HEK293T (cell line): ENCODE data around the gene CDK3.
A peak's percentile ranks its signal among the peaks of the same experiment; 100 is the strongest.

Experiments used
- CTCF ChIA-PET: fragments of 350-600 bp; formaldehyde crosslinking; extraction: SDS; loops from one replicate; lab custom pipeline; 2021; ENCODE audit warnings: antibody characterized with exemption, inconsistent platforms; lab: Yijun Ruan, JAX
- POLR2A ChIA-PET: fragments of 350-600 bp; formaldehyde crosslinking; extraction: SDS; loops from one replicate; lab custom pipeline; 2020; ENCODE audit warnings: antibody characterized with exemption, inconsistent platforms; lab: Yijun Ruan, JAX
- DNase-seq: peaks from one replicate; pipeline ENCODE4 v3.0.0; 2012; ENCODE audit warnings: mixed read lengths; ENCODE audit errors: extremely low spot score
- ARNT ChIP-seq: fragments of 450-650 bp; IDR thresholded peaks from 2 replicates; pipeline ENCODE4 v1.6.1; 2017; ENCODE audit warnings: mild to moderate bottlenecking
- BHLHE40 ChIP-seq: fragments of 450-650 bp; IDR thresholded peaks from 2 replicates; pipeline ENCODE4 v1.6.1; 2016; ENCODE audit warnings: mild to moderate bottlenecking, moderate library complexity, borderline replicate concordance
- CTBP1 ChIP-seq: fragments of 450-650 bp; IDR thresholded peaks from 2 replicates; pipeline ENCODE4 v1.6.1; 2016; ENCODE audit warnings: borderline replicate concordance
- ELF4 ChIP-seq: fragments of 450-650 bp; IDR thresholded peaks from 2 replicates; pipeline ENCODE4 v1.6.1; 2017; ENCODE audit warnings: antibody characterized with exemption
- FOXA1 ChIP-seq: fragments of 450-650 bp; IDR thresholded peaks from 2 replicates; pipeline ENCODE4 v1.6.1; 2016; ENCODE audit warnings: mild to moderate bottlenecking
- FOXK2 ChIP-seq: fragments of 450-650 bp; IDR thresholded peaks from 2 replicates; pipeline ENCODE4 v1.6.1; 2016; ENCODE audit warnings: mild to moderate bottlenecking
- FOXM1 ChIP-seq: fragments of 450-650 bp; IDR thresholded peaks from 2 replicates; pipeline ENCODE4 v1.6.1; 2017; ENCODE audit warnings: mild to moderate bottlenecking, borderline replicate concordance
- HDGF ChIP-seq: fragments of 450-650 bp; IDR thresholded peaks from 2 replicates; pipeline ENCODE4 v1.6.1; 2017; ENCODE audit warnings: antibody characterized with exemption, borderline replicate concordance
- L3MBTL2 ChIP-seq: fragments of 450-650 bp; conservative IDR thresholded peaks from 2 replicates; pipeline ENCODE4 v1.6.1; 2016; ENCODE audit warnings: mild to moderate bottlenecking
- LEF1 ChIP-seq: fragments of 450-650 bp; IDR thresholded peaks from 2 replicates; pipeline ENCODE4 v1.6.1; 2017; ENCODE audit warnings: mild to moderate bottlenecking, borderline replicate concordance
- NFRKB ChIP-seq: fragments of 450-650 bp; IDR thresholded peaks from 2 replicates; pipeline ENCODE4 v1.6.1; 2016; ENCODE audit warnings: mild to moderate bottlenecking, moderate library complexity
- SP1 ChIP-seq: fragments of 450-650 bp; IDR thresholded peaks from 2 replicates; pipeline ENCODE4 v1.6.1; 2017
- SUZ12 ChIP-seq: fragments of 450-650 bp; IDR thresholded peaks from 2 replicates; pipeline ENCODE4 v1.6.1; 2016; ENCODE audit warnings: mild to moderate bottlenecking
- TARDBP ChIP-seq: fragments of 450-650 bp; IDR thresholded peaks from 2 replicates; pipeline ENCODE4 v1.6.1; 2016
- ZNF384 ChIP-seq: fragments of 450-650 bp; IDR thresholded peaks from 2 replicates; pipeline ENCODE4 v1.6.1; 2016
- TF ChIP-seq, protein P1 (sequence below): fragments of 450-650 bp; IDR thresholded peaks from 2 replicates; pipeline ENCODE4 v1.6.1; 2016

The CDK3 gene

GRCh38 chr17:76013377-76013932 lies 12.8 kb downstream of the CDK3 start:
- TF ChIP-seq SUZ12 (no peak), ZNF384 (no peak), BHLHE40 (no peak), TARDBP (no peak), L3MBTL2 (no peak)
- TF ChIP-seq, protein P1, sequence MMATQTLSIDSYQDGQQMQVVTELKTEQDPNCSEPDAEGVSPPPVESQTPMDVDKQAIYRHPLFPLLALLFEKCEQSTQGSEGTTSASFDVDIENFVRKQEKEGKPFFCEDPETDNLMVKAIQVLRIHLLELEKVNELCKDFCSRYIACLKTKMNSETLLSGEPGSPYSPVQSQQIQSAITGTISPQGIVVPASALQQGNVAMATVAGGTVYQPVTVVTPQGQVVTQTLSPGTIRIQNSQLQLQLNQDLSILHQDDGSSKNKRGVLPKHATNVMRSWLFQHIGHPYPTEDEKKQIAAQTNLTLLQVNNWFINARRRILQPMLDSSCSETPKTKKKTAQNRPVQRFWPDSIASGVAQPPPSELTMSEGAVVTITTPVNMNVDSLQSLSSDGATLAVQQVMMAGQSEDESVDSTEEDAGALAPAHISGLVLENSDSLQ, result no peak
- ChIA-PET POLR2A (interaction anchor here (1.0 to 1.9 kb wide), 2 partner anchors 91 to 108 kb away, joined by 4 to 6 read pairs; partner anchors contain the start of genes EXOC7 and MRPL38), CTCF (interaction anchor here (0.7 to 1.7 kb wide), 18 partner anchors 8 to 266 kb away, joined by 3 to 15 read pairs (median 5); partner anchors contain the start of genes CDK3 and EXOC7)
- no peak for DNase-seq

GRCh38 chr17:76014100-76014924 lies 13.7 kb downstream of the CDK3 start:
- DNase-seq, result peak; percentile 93
- TF ChIP-seq NFRKB, result no peak
- POLR2A ChIA-PET, result interaction anchor here (0.8 to 2.4 kb wide), 5 partner anchors 8 to 109 kb away, joined by 3 to 6 read pairs (median 4); partner anchors contain the start of genes ACOX1, EXOC7, MRPL38 and SRP68
- CTCF ChIA-PET, result interaction anchor here (0.5 to 1.7 kb wide), 26 partner anchors 9 to 265 kb away, joined by 3 to 15 read pairs (median 3); partner anchors contain the start of genes CDK3 and EXOC7

GRCh38 chr17:76014925-76015261 lies 14.2 kb downstream of the CDK3 start:
- no peak for TF ChIP-seq LEF1
- no peak for TF ChIP-seq SP1
- TF ChIP-seq FOXA1, result no peak
- no peak for TF ChIP-seq L3MBTL2
- no peak for TF ChIP-seq ZNF384
- no peak for TF ChIP-seq CTBP1
- TF ChIP-seq, protein P1, result no peak
- TF ChIP-seq NFRKB, result no peak
- no peak for TF ChIP-seq FOXK2
- TF ChIP-seq HDGF, result no peak
- CTCF ChIA-PET, result interaction anchor here (0.7 to 1.7 kb wide), 20 partner anchors 8 to 265 kb away, joined by 3 to 15 read pairs (median 4); partner anchors contain the start of genes CDK3 and EXOC7
- DNase-seq, result no peak
- POLR2A ChIA-PET, result interaction anchor here (1.9 to 2.4 kb wide), 2 partner anchors 57 to 89 kb away, joined by 6 read pairs; partner anchors contain the start of genes EXOC7 and SRP68

DNA sequence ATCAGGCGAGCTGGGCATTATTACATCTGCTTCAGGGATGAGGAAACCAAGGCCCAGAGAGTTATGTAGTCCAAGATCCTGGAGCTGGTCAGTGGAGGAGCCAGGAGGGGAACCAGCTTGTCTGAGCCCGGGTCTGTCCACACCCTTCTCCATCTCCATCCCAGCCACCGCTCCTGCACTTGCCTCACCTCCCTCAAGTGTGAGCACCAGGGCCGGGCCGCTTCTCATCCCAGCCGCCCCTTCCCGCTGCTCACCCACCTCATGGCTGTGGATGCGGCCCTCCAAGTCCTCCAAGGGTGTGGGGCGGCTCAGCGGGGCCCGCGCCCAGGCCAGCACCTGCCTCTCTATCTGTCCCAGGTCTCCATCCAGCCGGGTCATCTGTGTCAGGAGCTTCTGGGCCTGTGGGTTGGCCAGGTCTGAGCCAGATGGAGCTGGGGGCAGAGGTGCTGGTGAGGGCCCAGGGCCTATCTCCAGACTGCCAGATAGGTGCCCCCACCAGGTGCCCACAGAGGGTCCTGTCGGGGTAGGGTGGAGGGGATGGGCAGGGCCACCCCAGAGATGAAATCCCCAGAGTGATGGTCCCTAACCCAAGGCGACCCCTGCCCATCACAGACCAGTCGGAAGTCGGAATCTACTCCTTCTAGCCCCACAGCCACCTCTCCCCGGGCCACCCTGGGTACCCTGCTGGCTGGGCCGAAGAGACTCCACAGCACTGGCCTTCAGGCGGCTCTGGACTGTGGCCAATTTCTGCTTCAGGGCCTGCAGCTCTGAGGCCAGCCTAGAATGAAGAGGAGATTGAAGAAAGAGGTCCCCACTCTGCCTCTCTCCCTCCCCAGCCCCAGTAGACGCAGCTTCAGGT lies 17.1 kb downstream of the CDK3 start:
- ChIA-PET CTCF (no interaction called here), POLR2A (no interaction called here)
- no peak for TF ChIP-seq TARDBP
- no peak for TF ChIP-seq FOXA1
- no peak for TF ChIP-seq ARNT
- DNase-seq, result no peak

DNA sequence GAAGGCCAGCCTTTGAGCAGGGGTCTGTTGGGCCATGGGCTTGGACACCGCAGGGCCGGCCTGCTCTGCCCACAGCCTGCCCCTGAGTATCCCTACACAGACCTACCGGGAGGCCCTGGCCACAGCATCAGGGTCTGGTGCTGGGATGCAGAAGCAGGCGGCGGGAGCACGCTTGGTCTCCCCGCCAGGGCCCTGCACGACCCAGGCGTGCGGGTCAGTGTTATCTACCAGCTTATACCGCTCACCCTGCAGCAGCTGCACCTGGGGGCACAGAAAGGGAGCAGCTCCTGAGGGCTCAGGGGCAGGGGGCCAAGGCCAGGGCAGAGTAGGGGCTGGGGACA lies 17.7 kb downstream of the CDK3 start:
- POLR2A ChIA-PET, result no interaction called here
- CTCF ChIA-PET, result interaction anchor here (1.9 kb wide), 1 partner anchor 11 kb away, joined by 9 read pairs; no protein-coding TSS in a partner anchor
- DNase-seq, result no peak
- TF ChIP-seq SP1 (no peak), HDGF (no peak), NFRKB (no peak), CTBP1 (no peak), BHLHE40 (no peak), TARDBP (no peak), SUZ12 (no peak), FOXK2 (no peak), ARNT (no peak), FOXM1 (no peak), FOXA1 (no peak), L3MBTL2 (no peak), ELF4 (no peak), ZNF384 (no peak), LEF1 (no peak)
- TF ChIP-seq, protein P1, result no peak

GRCh38 chr17:76018801-76019200 lies 18.1 kb downstream of the CDK3 start:
- ChIA-PET CTCF (interaction anchor here (1.9 kb wide), 1 partner anchor 11 kb away, joined by 9 read pairs; no protein-coding TSS in a partner anchor), POLR2A (no interaction called here)
- DNase-seq, result no peak
- TF ChIP-seq ARNT (no peak), FOXM1 (no peak), BHLHE40 (no peak), L3MBTL2 (no peak), HDGF (no peak), SUZ12 (no peak), ZNF384 (no peak), ELF4 (no peak), FOXK2 (no peak), SP1 (no peak)
- TF ChIP-seq, protein P1, result no peak
